K562 (cell line): ENCODE results near the gene TRIOBP.

Source experiments
- E2F4 ChIP-seq: sonication (generic); formaldehyde crosslinking; IDR thresholded peaks from 2 replicates; pipeline ENCODE4 v1.8.0; 2022; ENCODE audit warnings: mild to moderate bottlenecking, low read depth, missing genetic modification reagents
- EGR1 ChIP-seq: fragments of 450-650 bp; conservative IDR thresholded peaks from 2 replicates; pipeline ENCODE4 v1.6.1; 2017; ENCODE audit warnings: mild to moderate bottlenecking
- HNRNPUL1 ChIP-seq: fragments of 200-400 bp; formaldehyde crosslinking; IDR thresholded peaks from 2 replicates; pipeline ENCODE4 v1.6.1; 2017; ENCODE audit warnings: low read length
- ILK ChIP-seq: fragments of 450-650 bp; IDR thresholded peaks from 2 replicates; pipeline ENCODE4 v1.6.1; 2016; ENCODE audit warnings: missing genetic modification characterization, low read depth, mild to moderate bottlenecking, missing compliant biosample characterization, moderate library complexity, borderline replicate concordance
- POLR2A ChIP-seq: fragments of 450-650 bp; conservative IDR thresholded peaks from 2 replicates; pipeline ENCODE4 v1.6.1; 2016
- RAD51 ChIP-seq: fragments of 450-650 bp; IDR thresholded peaks from 2 replicates; pipeline ENCODE4 v1.7.1; 2016; ENCODE audit warnings: low read depth, mild to moderate bottlenecking, borderline replicate concordance
- SREBF2 ChIP-seq: sonication (generic); formaldehyde crosslinking; IDR thresholded peaks from 2 replicates; pipeline ENCODE4 v1.4.0; 2020; ENCODE audit warnings: mild to moderate bottlenecking, missing genetic modification reagents
- TOE1 ChIP-seq, 2 experiments: fragments of 450-650 bp in 1 of 2; sonication (generic) in 1 of 2; formaldehyde crosslinking in 1 of 2; IDR thresholded peaks; 2 replicates each; pipeline versions ENCODE4 v1.7.1 to v1.8.0; 2016 to 2022; ENCODE audit warnings: borderline replicate concordance in 2 of 2, mild to moderate bottlenecking in 2 of 2, antibody characterized with exemption in 1 of 2, inconsistent platforms in 1 of 2, low read depth in 1 of 2, missing genetic modification reagents in 1 of 2, moderate library complexity in 1 of 2

- TF ChIP-seq POLR2A (no peak), SREBF2 (CRISPR knock-in tag) (no peak), TOE1 (IDR thresholded peaks at IDR 0.05; ENCODE audit: borderline replicate concordance) (no peak), TOE1 (CRISPR knock-in tag; IDR thresholded peaks at IDR 0.05; ENCODE audit: borderline replicate concordance, low read depth) (no peak), EGR1 (no peak), ILK (no peak), HNRNPUL1 (no peak), E2F4 (CRISPR knock-in tag) (no peak), RAD51 (no peak)
Measured at GRCh38 chr22:37731804-37732471, 35.1 kb downstream of the TRIOBP start.
